HEK293T (cell line): Measurements from ENCODE around the gene KRT8.

ENCODE experiments used
- BHLHE40 ChIP-seq: fragments of 450-650 bp; IDR thresholded peaks from 2 replicates; pipeline ENCODE4 v1.6.1; 2016; ENCODE audit warnings: mild to moderate bottlenecking, moderate library complexity, borderline replicate concordance
- FOXA1 ChIP-seq: fragments of 450-650 bp; IDR thresholded peaks from 2 replicates; pipeline ENCODE4 v1.6.1; 2016; ENCODE audit warnings: mild to moderate bottlenecking
- LEF1 ChIP-seq: fragments of 450-650 bp; IDR thresholded peaks from 2 replicates; pipeline ENCODE4 v1.6.1; 2017; ENCODE audit warnings: mild to moderate bottlenecking, borderline replicate concordance
- SP1 ChIP-seq: fragments of 450-650 bp; IDR thresholded peaks from 2 replicates; pipeline ENCODE4 v1.6.1; 2017
- TF ChIP-seq, protein P1 (sequence below): fragments of 450-650 bp; IDR thresholded peaks from 2 replicates; pipeline ENCODE4 v1.6.1; 2016

DNA sequence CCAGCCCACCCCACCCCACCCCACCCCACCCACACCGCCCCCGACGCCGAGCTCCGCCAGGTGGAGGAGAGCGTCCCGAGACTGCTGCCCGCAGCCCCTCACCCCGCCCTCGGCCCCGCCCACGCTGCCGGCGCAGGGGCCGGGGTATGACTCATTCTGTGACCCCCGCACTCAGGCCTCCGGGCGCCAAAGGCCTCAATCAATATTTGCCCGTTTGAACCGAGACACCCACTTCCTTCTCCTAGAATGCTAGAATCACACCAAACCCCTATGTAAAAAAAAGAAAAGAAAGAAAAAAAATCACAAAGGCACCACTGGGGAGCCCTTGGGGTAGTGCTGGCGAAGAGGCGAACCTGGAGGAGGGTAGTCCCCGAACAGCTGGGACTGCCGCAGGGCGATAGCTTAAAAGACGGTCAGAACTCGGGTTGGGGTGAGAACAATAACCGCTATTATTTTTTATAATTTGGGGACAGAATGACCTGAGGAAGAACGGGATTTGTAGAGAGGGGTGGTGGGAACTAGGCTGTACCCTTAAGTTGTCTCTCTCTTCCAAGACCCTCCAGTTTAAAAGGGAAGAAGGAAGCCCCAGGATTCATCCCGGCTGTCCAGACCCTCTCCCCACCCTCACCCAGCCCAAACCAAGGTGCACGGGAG lies 894 bp downstream of the KRT8 start:
- TF ChIP-seq, protein P1, sequence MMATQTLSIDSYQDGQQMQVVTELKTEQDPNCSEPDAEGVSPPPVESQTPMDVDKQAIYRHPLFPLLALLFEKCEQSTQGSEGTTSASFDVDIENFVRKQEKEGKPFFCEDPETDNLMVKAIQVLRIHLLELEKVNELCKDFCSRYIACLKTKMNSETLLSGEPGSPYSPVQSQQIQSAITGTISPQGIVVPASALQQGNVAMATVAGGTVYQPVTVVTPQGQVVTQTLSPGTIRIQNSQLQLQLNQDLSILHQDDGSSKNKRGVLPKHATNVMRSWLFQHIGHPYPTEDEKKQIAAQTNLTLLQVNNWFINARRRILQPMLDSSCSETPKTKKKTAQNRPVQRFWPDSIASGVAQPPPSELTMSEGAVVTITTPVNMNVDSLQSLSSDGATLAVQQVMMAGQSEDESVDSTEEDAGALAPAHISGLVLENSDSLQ = no peak
- TF ChIP-seq BHLHE40 = no peak
- TF ChIP-seq LEF1 = no peak
- no peak for TF ChIP-seq FOXA1
- no peak for TF ChIP-seq SP1
